Left hindlimb (tissue), 1 donor: Measurements from ENCODE around the gene PPEF1.
"Not testable (repeated sequence)": the region's sequence is repeated elsewhere in the genome, so short reads cannot be mapped to it uniquely, and the experiment has no call there.

Experiments used
- DNase-seq: peaks from one replicate; pipeline ENCODE4 v3.0.0-alpha.2; 2018

The PPEF1 gene

GRCh38 chrX:18702362-18703195 lies 4.9 kb upstream of the PPEF1 start:
- no peak for DNase-seq

DNA sequence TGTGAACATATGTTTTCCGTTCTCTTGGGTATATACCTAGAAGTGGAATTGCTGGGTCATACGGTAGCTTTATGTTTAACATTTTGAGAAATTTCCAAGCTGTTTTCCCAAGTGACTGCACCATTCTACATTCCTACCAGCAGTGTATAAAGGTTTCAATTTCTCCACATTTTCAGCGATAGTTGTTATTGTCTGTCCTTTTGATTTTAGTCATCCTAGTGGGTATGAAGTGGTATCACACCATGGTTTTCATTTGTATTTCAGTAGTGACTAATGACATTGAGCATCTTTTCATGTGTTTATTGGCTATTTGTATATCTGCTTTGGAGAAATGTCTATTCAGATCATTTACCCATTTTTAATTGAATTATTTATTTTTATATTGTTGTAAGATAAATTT lies 2.4 kb downstream of the PPEF1 start:
- DNase-seq, result no peak

DNA sequence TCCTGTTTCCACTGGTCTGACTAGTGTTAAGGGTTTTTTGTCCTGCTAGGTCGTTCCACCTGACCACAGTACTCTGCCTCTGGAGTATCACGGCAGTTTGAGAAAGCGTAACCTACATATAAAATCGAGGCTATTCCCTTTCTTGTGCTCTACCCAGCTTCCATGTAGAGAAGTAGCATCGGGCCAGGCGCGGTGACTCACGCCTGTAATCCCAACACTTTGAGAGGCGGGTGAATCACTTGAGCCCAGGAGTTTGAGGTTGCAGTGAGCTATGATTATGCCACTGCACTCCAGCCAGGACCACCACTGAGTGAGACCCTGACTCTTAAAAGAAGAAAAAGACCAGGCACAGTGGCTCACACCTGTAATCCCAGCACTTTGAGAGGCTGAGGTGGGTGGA lies 7.5 kb downstream of the PPEF1 start:
- no peak for DNase-seq

DNA sequence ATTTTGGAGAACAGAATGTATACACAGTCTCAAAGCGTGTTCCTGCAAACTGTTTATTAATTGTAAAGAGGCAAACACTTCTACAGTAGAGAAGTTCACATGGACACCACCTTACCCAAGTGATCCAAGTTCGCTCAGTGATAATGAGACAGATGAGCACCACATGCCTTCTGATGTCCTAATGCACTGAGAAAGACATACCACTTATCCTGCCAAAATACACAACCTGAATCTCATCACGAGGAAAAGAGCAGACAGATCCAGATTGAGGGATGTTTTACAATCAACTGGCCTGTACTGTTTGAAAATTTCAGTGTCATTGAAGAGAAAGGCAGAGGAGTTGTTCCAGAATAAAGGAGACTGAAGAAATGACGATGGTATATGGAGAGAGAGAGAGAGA lies 12.4 kb downstream of the PPEF1 start:
- no peak for DNase-seq

DNA sequence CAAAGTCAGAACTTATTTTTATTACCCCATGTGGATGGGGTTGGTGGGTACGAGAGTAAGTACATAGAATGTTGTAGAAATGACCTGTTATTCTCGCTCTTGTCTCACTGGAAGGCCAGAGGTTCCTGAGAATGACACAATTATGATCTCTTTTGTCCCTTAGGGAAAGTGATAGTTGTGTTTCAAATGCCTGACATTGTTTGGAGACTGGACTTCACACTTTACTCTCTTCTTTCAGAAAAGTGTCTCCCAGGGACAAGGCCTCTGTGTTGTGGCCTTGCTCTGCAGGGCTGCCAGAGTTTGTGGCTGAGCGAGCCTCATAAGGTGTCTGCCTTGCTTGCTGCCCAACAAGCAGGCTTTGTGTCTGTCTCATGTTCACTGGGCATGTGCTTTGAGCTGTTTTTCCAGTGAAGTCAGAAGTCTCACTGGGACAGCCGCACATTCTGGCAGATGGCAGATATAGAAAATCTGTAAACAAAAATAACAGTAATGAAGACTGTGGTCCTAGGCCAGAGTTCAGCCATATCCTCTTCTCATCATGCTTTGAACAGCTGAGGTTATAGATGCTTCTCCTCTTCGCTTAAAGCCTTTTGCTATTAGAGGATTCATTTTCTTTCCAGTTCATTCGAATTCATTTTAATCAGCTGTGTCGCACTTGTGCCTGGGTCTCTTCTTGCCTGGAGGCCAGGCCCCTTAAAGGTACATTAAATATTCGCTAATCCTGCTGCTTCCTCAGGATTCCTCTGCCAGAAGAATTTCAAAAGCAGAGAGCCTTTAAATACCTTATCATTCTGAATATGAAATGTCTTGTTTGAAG lies 14.4 kb downstream of the PPEF1 start:
- no peak for DNase-seq

GRCh38 chrX:18722500-18723071 lies 15.1 kb downstream of the PPEF1 start:
- no peak for DNase-seq

- DNase-seq, result no peak
Observed at GRCh38 chrX:18725310-18725943, 18.0 kb downstream of the PPEF1 start.

- no peak for DNase-seq
Observed at GRCh38 chrX:18733287-18733686, 25.8 kb downstream of the PPEF1 start.

DNA sequence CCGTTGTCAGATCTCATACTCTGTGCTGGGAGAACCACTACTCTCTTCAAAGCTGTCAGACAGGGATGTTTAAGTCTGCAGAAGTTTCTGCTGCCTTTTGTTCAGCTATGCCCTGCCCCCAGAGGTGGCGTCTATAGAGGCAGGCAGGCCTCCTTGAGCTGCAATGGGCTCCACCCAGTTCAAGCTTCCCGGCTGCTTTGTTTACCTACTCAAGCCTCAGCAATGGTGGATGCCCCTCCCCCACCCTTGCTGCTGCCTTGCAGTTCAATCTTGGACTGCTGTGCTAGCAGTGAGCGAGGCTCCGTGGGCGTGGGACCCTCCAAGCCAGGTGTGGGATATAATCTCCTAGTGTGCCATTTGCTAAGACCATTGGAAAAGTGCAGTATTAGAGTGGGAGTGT lies 32.2 kb downstream of the PPEF1 start:
- DNase-seq, result not testable (repeated sequence)

DNA sequence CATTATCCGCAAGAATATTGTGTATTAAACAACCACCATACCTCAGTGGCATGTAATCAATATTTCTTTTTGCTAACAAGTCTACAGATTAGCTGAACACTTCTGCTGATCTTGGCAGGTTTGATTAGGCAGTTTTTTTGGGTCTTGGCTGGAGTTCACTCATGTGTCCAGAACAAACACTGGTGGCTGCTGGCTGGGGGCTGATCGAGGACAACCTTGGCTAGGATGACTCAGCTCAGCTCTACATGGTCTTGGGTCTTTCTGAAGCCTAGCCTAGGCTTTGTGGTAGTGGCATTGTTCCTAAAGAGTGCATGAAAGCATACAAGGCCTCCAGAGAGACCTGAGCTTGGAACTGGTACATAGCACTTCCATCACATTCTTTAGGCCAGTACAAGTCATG lies 41.1 kb downstream of the PPEF1 start:
- DNase-seq, result no peak

DNA sequence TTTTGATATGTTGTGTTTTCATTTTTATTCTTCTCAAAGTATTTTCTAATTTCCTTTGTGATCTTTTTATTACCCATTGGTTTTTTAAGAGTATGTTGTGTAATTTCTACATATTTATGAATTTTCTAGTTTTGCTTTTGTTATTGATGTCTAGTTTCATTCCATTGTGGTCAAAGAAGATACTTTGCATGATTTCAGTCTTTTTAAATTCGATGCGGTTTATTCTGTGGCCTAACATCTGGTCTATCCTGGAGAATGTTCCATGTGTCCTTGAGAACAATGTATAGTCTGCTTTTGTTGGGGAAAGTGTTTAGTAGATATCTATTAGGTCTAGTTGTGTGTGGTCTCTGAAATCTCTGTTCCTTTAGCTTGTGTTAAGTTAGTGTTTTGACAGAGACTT lies 46.2 kb downstream of the PPEF1 start:
- DNase-seq, result no peak

GRCh38 chrX:18755651-18756050 lies 48.2 kb downstream of the PPEF1 start:
- no peak for DNase-seq

- DNase-seq, result no peak
Observed at GRCh38 chrX:18757956-18758932, 50.8 kb downstream of the PPEF1 start.

GRCh38 chrX:18761750-18762149 lies 54.3 kb downstream of the PPEF1 start:
- no peak for DNase-seq

DNA sequence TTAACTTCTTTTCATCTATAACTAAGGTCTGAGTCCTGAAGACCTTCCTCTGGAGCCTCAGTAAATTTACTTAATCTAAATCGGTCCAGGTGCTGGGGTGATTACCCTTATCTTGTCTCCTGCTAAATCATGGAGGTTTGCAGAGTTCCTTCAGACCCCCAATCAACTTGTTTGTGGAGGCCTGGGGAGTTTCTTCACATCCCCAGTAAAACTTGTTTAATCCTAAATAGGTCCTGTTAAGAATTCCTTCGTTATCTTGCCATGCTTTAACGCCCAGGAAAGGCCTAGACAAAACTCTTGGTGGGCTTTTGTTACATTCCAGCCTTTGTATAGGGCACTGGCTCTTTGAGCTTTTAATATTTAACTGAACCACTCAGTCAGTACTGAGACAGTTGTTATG lies 55.7 kb downstream of the PPEF1 start:
- DNase-seq, result not testable (repeated sequence)

GRCh38 chrX:18769364-18769763 lies 61.9 kb downstream of the PPEF1 start:
- DNase-seq, result no peak

DNA sequence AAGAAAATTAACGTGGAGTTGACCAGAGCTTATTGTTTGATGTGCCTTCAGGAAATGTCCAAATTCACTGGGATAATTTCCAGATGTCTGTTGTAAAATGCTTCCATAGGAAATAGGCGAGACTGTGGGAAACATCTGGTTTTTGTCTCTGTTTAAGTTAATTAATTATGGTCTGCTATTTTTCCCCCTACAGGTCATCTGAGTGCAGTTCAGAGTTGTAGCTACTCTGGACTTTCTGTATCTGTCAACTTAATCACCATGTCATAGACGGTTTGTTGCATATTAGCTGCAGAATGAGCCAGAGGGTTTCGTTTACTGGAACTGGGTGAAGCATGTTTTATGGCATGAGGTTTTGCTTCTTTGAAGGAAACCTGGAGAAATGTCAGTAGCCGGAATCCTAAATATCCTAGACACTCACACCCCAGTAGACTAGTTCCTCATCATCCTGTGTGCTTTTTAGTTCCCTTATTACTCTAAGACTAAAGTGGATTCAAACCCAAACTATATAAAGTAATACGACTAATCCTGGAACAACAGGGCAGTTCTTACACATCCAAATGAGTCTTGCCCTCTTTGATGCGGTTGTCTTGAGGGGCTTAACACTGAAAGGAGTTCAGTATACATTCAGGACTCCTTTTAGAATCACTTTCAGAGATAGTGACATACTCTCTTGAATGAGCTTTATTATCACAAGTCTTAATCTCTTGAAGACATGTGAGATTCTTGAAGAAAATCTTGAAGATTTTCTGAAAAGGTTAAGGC lies 62.5 kb downstream of the PPEF1 start:
- no peak for DNase-seq

GRCh38 chrX:18789916-18790315 lies 82.5 kb downstream of the PPEF1 start:
- no peak for DNase-seq

- no peak for DNase-seq
Observed at GRCh38 chrX:18792828-18793227, 85.4 kb downstream of the PPEF1 start.

DNA sequence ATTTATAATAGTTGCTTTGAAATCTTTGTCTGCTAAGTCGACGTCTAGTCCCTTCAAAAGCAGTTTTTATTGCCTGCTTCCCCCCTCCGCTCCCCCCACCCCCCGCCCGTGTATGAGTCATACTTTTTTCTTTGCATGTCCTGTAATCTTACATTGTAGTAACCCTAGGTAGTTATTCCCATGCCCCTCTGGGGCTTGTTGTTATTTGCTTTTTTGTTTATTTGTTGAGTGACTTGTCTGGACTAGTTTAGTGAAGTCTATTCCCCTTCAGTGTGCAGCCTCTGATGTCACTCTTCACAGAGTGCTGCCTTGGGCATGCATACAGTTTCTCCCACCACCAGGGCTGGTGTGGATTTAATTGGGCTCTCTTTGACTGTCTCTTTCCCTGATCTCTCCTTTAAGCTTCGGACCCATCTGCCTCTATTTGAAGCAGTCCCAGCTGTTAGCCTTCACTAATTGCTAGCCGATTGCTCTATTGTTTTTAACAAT lies 86.2 kb downstream of the PPEF1 start:
- DNase-seq, result no peak

DNA sequence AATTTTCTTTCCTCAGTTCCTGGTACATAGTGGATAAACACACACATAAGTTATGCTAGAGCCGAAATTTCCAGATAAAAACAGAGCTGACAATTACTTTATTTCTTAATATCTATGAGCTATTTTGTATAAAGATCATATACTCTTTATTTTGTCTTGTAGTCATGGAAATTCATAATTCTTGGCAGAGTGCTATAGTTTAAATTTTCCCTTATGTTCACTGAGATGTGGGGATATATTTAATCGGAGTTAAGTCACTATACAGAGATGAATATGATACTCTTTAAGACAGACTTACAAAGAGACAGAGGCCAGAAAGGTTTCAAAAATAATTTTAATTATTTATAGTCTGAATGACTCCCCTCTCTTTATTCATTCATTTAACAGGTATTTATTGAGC lies 89.7 kb downstream of the PPEF1 start:
- no peak for DNase-seq
